ENCODE measurements around the gene ACSS1. TPM values are rescaled to one million over a fixed set of nuclear protein-coding genes. Genes with fewer than 3 reads are reported as not detected.

The ACSS1 gene
- total and polyA plus RNA-seq, 2 of the 8 experiments (the other 6 are each of a cell fraction or from before 2014, with no cell fraction given) = 2.6 to 3.4 TPM

DNA sequence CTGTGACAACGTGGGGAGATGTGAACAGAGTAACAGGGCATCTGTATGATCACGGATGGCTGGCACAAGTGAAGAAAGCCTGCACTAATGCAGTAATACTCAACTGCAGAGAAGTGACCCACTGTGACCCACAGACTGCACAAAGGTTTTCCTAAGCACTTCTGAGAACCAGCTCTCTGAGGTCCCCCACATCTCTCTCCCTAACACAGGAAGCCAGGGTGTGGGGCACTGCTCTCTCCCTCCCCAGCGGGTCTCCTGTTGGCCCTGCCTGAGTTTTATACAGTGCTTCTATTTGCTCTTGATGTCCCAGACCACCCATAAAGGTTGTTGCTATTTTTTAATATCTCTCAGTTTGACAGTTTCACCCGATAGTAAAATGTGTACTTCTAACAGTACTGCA lies 76.7 kb downstream of the ACSS1 start:
- Histone ChIP-seq H2BK20ac (ENCODE audit: low read length) (no peak overlapping the region), H3K18ac (ENCODE audit: extremely low read depth, low read length) (no peak overlapping the region), H2BK5ac (ENCODE audit: low read depth, low read length) (no peak overlapping the region), H3K79me2 (ENCODE audit: control insufficient read depth in 1 of 2, insufficient read depth in 2 of 2, low read length in 2 of 2) (peaks cover 0 to 27% of the 10 kb centered on the region in 2 experiments; a peak in 1 of 4 replicates), H4K8ac (ENCODE audit: extremely low read depth, insufficient read depth, low read length) (no peak overlapping the region), H3K9me3 (ENCODE audit: insufficient read depth in 2 of 2, low read depth in 1 of 2, low read length in 1 of 2) (peaks cover 8% of the 10 kb centered on the region in 2 experiments; a peak in 3 of 4 replicates), H3K23ac (ENCODE audit: insufficient read length) (no peak overlapping the region), H3K14ac (ENCODE audit: insufficient read length) (no peak overlapping the region), H4K20me1 (replicated peaks in 1 of 2; ENCODE audit: control insufficient read depth in 1 of 2, insufficient read depth in 2 of 2, low read length in 2 of 2) (no peaks in the 10 kb centered on the region), H3K9ac (replicated peaks in 1 of 4; ENCODE audit: extremely low read depth in 1 of 4, low read depth in 3 of 4, low read length in 3 of 4) (no peak overlapping the region), H2AK5ac (ENCODE audit: low read depth, low read length) (no peak overlapping the region), H4K5ac (ENCODE audit: insufficient read length, low read depth, low read length) (no peak overlapping the region), H3K27me3 (replicated peaks in 1 of 4; ENCODE audit: control insufficient read depth in 3 of 4, extremely low read depth in 1 of 4, insufficient read depth in 3 of 4, low read length in 3 of 4) (no peaks in the 10 kb centered on the region), H3K27ac (ENCODE audit: low read depth, low read length) (no peak overlapping the region), H4K91ac (replicated peaks; ENCODE audit: insufficient read length, low read length) (no peak overlapping the region), H2BK15ac (ENCODE audit: low read length) (no peak overlapping the region), H3K79me1 (ENCODE audit: low read depth, low read length) (peaks cover 3% of the 10 kb centered on the region), H3K4me2 (ENCODE audit: insufficient read depth in 1 of 2, low read depth in 2 of 2, low read length in 2 of 2) (no peak overlapping the region), H3K23me2 (ENCODE audit: low read depth, low read length) (no peaks in the 10 kb centered on the region), H2BK120ac (replicated peaks; ENCODE audit: low read depth, low read length) (no peak overlapping the region), H3K36me3 (ENCODE audit: control insufficient read depth in 2 of 4, insufficient read depth in 4 of 4, low read length in 3 of 4) (peaks cover 0 to 26% (median 10%) of the 10 kb centered on the region in 4 experiments; a peak in 6 of 8 replicates), H3K4ac (replicated peaks; ENCODE audit: insufficient read length, low read depth, low read length) (no peak overlapping the region), H3K4me3 (ENCODE audit: extremely low read depth in 1 of 4, insufficient read depth in 2 of 4, low read depth in 3 of 4, low read length in 4 of 4) (no peak overlapping the region), H2AFZ (ENCODE audit: low read length) (no peak overlapping the region), H3K56ac (replicated peaks; ENCODE audit: insufficient read length, low read depth, low read length) (no peak overlapping the region), H3K4me1 (replicated peaks in 1 of 4; ENCODE audit: control insufficient read depth in 3 of 4, insufficient read depth in 4 of 4, low read length in 3 of 4) (no peaks in the 10 kb centered on the region), H2BK12ac (ENCODE audit: low read depth, low read length) (no peak overlapping the region)
- ChIA-PET CTCF (ENCODE audit: partially characterized antibody) (interaction anchor here (0.8 kb wide), 1 partner anchor 193 kb away, joined by 4 read pairs; no protein-coding TSS in a partner anchor), POLR2A (ENCODE audit: partially characterized antibody) (no interaction called here)
- WGBS, 2 experiments (ENCODE audit: extremely low coverage in 1 of 2, insufficient coverage in 1 of 2, insufficient read length in 1 of 2, insufficient replicate concordance in 2 of 2, low coverage in 1 of 2, low lambda C conversion rate in 2 of 2, missing lambda C conversion rate in 1 of 2) = 90% methylated on average over 4 of the region's 4 CpGs; no CpG with 5 or more reads in 1 of the 2 experiments
- FAIRE-seq (no peak), DNase-seq (ENCODE audit: low read depth in 1 of 2, low spot score in 2 of 2) (peak in 1 of 2 experiments; percentile 1)
- no peak for TF ChIP-seq BCL11A (IDR thresholded peaks at IDR 0.05; ENCODE audit: low read depth in 2 of 2, low read length in 2 of 2)
- no peak for TF ChIP-seq TBP (IDR thresholded peaks at IDR 0.05; ENCODE audit: low read depth, low read length)
- no peak for TF ChIP-seq CHD1 (IDR thresholded peaks at IDR 0.05; ENCODE audit: low read depth, low read length)
- TF ChIP-seq SP4 (IDR thresholded peaks at IDR 0.05; ENCODE audit: low read length) = no peak
- TF ChIP-seq SP2 (IDR thresholded peaks at IDR 0.05; ENCODE audit: low read length) = no peak
- no peak for TF ChIP-seq CBX8 (IDR thresholded peaks at IDR 0.05; ENCODE audit: borderline replicate concordance, low read depth, low read length)
- no peak for TF ChIP-seq TCF12 (IDR thresholded peaks at IDR 0.05; ENCODE audit: low read depth, low read length)
- TF ChIP-seq NANOG (IDR thresholded peaks at IDR 0.05; ENCODE audit: insufficient read depth, low read depth, low read length, poor library complexity, severe bottlenecking) = no peak
- no peak for TF ChIP-seq HDAC6 (IDR thresholded peaks at IDR 0.05; ENCODE audit: low read depth, low read length)
- no peak for TF ChIP-seq SUZ12 (IDR thresholded peaks at IDR 0.05; ENCODE audit: low read length)
- no peak for TF ChIP-seq KDM1A (IDR thresholded peaks at IDR 0.05; ENCODE audit: borderline replicate concordance, low read length)
- TF ChIP-seq SP1 (IDR thresholded peaks at IDR 0.05; ENCODE audit: low read depth, low read length) = no peak
- no peak for TF ChIP-seq CREB1 (IDR thresholded peaks at IDR 0.05)
- TF ChIP-seq CHD2 (IDR thresholded peaks at IDR 0.05; ENCODE audit: low read length) = no peak
- TF ChIP-seq CEBPB (IDR thresholded peaks at IDR 0.05; ENCODE audit: low read depth, low read length) = no peak
- no peak for TF ChIP-seq BRCA1 (IDR thresholded peaks at IDR 0.05; ENCODE audit: low read depth, low read length)
- TF ChIP-seq SRF (IDR thresholded peaks at IDR 0.05; ENCODE audit: low read depth, low read length) = no peak
